Breast epithelium (tissue), 4 donors: ENCODE data around the gene PRPH. TPM values are rescaled to one million over a fixed set of nuclear protein-coding genes. Genes with fewer than 3 reads are reported as not detected.

Experiments used
- DNase-seq, 2 donors: peaks; one replicate each; pipeline ENCODE4 v3.0.0-alpha.2; 2019; ENCODE audit warnings: low spot score in 2 of 2
- H3K27ac ChIP-seq, 2 donors: fragments of 200-600 bp; sonication (generic) in 1 of 2; one replicate each; pipeline ENCODE4 v1.5.1; 2016 to 2019; ENCODE audit warnings: mild to moderate bottlenecking in 1 of 2
- H3K27me3 ChIP-seq, 2 donors: fragments of 200-600 bp; sonication (generic) in 1 of 2; one replicate each; pipeline versions ENCODE4 v1.5.1 to v1.6.0; 2017 to 2019; ENCODE audit warnings: control low read depth in 1 of 2, mild to moderate bottlenecking in 1 of 2
- H3K36me3 ChIP-seq: fragments of 200-600 bp; one replicate; pipeline ENCODE4 v1.5.1; 2019
- H3K4me1 ChIP-seq, 2 donors: fragments of 200-600 bp; sonication (generic); one replicate each; pipeline ENCODE4 v1.5.1; 2016 to 2019; ENCODE audit warnings: control low read depth in 1 of 2
- H3K4me3 ChIP-seq, 3 donors: fragments of 200-600 bp; sonication (generic); 1 replicate in 2 of 3; 2 replicates in 1 of 3; pipeline ENCODE4 v1.5.1; 2016 to 2019; ENCODE audit warnings: mild to moderate bottlenecking in 3 of 3, moderate library complexity in 2 of 3
- H3K9me3 ChIP-seq, 2 donors: fragments of 200-600 bp; sonication (generic) in 1 of 2; one replicate each; pipeline ENCODE4 v1.5.1; 2016 to 2019; ENCODE audit warnings: control low read depth in 1 of 2
- CTCF ChIP-seq, 3 donors: fragments of 450-650 bp; IDR thresholded peaks; one replicate each; pipeline ENCODE4 v1.5.1; 2016 to 2017; ENCODE audit warnings: antibody characterized with exemption in 3 of 3, mild to moderate bottlenecking in 3 of 3, moderate library complexity in 3 of 3
- POLR2A ChIP-seq: fragments of 450-650 bp; IDR thresholded peaks from one replicate; pipeline ENCODE4 v1.6.1; 2016; ENCODE audit warnings: antibody characterized with exemption, mild to moderate bottlenecking, moderate library complexity
- POLR2AphosphoS5 ChIP-seq, 3 donors: sonication (generic); formaldehyde crosslinking; IDR thresholded peaks; one replicate each; pipeline ENCODE4 v1.6.1; 2017; ENCODE audit warnings: antibody characterized with exemption in 3 of 3
- intact Hi-C: fragments of 100-400 bp; cut with DNase I; formaldehyde crosslinking; loops from one replicate; pipeline ENCODE4 v1.15.1; 2023; ENCODE audit warnings: low total_unique reads
- total RNA-seq, 3 donors: library from RNA; depleted of rRNA; stranded (reverse); fragments of >200 nt; gene quantifications; one replicate each; pipeline ENCODE4 v1.1.0, GENCODE V29; 2016

PRPH gene
- total RNA-seq, 3 donors from 2014 or later: 0.96 to 2.0 TPM; not detected in 1

- no peaks in the 10 kb centered on the region for H3K4me1 ChIP-seq
- intact Hi-C loops: no loop called here
- no peaks in the 10 kb centered on the region for H3K27me3 ChIP-seq
- TF ChIP-seq POLR2AphosphoS5 (IDR thresholded peaks at IDR 0.05) (no peak), CTCF (IDR thresholded peaks at IDR 0.05) (no peak), POLR2A (no peak)
- H3K4me3 ChIP-seq: no peak overlapping the region
- no peaks in the 10 kb centered on the region for H3K36me3 ChIP-seq
- H3K9me3 ChIP-seq: no peaks in the 10 kb centered on the region
- H3K27ac ChIP-seq: no peak overlapping the region
- peak in 1 of 2 donors; percentile 33 for DNase-seq
Measured at GRCh38 chr12:49328816-49329215, 33.9 kb downstream of the PRPH start.

DNA sequence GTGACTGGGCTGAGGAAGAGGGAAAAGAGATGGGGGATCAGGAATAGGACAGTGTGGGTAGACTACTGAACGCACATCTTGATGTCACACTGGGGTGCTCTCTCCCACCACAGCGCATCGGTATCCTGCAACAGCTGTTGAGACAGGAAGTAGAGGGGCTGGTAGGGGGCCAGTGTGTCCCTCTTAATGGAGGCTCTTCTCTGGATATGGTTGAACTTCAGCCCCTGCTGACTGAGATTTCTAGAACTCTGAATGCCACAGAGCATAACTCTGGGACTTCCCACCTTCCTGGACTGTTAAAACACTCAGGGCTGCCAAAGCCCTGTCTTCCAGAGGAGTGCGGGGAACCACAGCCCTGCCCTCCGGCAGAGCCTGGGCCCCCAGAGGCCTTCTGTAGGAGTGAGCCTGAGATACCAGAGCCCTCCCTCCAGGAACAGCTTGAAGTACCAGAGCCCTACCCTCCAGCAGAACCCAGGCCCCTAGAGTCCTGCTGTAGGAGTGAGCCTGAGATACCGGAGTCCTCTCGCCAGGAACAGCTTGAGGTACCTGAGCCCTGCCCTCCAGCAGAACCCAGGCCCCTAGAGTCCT, 35.2 kb downstream of the PRPH start:
- TF ChIP-seq POLR2AphosphoS5 (IDR thresholded peaks at IDR 0.05) (no peak), POLR2A (no peak), CTCF (IDR thresholded peaks at IDR 0.05) (no peak)
- intact Hi-C loops: no loop called here
- no peak overlapping the region for H3K27ac ChIP-seq
- H3K9me3 ChIP-seq: no peaks in the 10 kb centered on the region
- no peaks in the 10 kb centered on the region for H3K36me3 ChIP-seq
- no peak overlapping the region for H3K4me3 ChIP-seq
- DNase-seq: peak in 1 of 2 donors; percentile 9
- no peaks in the 10 kb centered on the region for H3K4me1 ChIP-seq
- peaks cover 0 to 11% of the 10 kb centered on the region in 2 donors for H3K27me3 ChIP-seq

- peaks cover 0 to 18% of the 10 kb centered on the region in 2 donors for H3K27me3 ChIP-seq
- intact Hi-C loops: no loop called here
Measured at GRCh38 chr12:49330631-49331379, 35.9 kb downstream of the PRPH start.

GRCh38 chr12:49331380-49332222, 36.7 kb downstream of the PRPH start:
- no peak overlapping the region for H3K4me3 ChIP-seq
- peaks cover 8 to 26% of the 10 kb centered on the region in 2 donors for H3K27me3 ChIP-seq
- intact Hi-C loops: no loop called here
- H3K27ac ChIP-seq: no peak overlapping the region
- H3K36me3 ChIP-seq: no peaks in the 10 kb centered on the region
- no peaks in the 10 kb centered on the region for H3K9me3 ChIP-seq
- TF ChIP-seq POLR2AphosphoS5 (IDR thresholded peaks at IDR 0.05) (no peak), POLR2A (no peak), CTCF (IDR thresholded peaks at IDR 0.05) (peak; percentile 50 to 79 (median 74))
- H3K4me1 ChIP-seq: no peaks in the 10 kb centered on the region
- peak; percentile 67 to 69 for DNase-seq

More at GRCh38 chr12:49330631-49331379, 35.9 kb downstream of the PRPH start:
- TF ChIP-seq POLR2AphosphoS5 (IDR thresholded peaks at IDR 0.05): no peak
- TF ChIP-seq CTCF (IDR thresholded peaks at IDR 0.05): no peak
- no peak for TF ChIP-seq POLR2A
- Histone ChIP-seq H3K27ac (no peak overlapping the region), H3K4me1 (no peaks in the 10 kb centered on the region), H3K4me3 (no peak overlapping the region), H3K9me3 (no peaks in the 10 kb centered on the region), H3K36me3 (no peaks in the 10 kb centered on the region)
- no peak for DNase-seq
